H1 (cell line): ENCODE measurements around the gene FSTL4. TPM values are rescaled to one million over a fixed set of nuclear protein-coding genes. Genes with fewer than 3 reads are reported as not detected.

Experiments
- CREB1 ChIP-seq: IDR thresholded peaks from 2 replicates; pipeline ENCODE4 v1.6.1; 2012; ENCODE audit warnings: inconsistent platforms
- HDAC2 ChIP-seq, 2 experiments: fragments of 300-600 bp in 1 of 2; sonication (generic) in 1 of 2; IDR thresholded peaks; 2 replicates each; pipeline ENCODE4 v1.6.1; 2011 to 2012; ENCODE audit warnings: low read depth in 2 of 2, low read length in 2 of 2, mild to moderate bottlenecking in 2 of 2, moderate library complexity in 2 of 2, borderline replicate concordance in 1 of 2, inconsistent platforms in 1 of 2
- MAFK ChIP-seq: IDR thresholded peaks from 2 replicates; pipeline ENCODE4 v1.6.1; 2012; ENCODE audit warnings: low read depth, mild to moderate bottlenecking, improper control_type of control experiment, low read length
- SP1 ChIP-seq: IDR thresholded peaks from 2 replicates; pipeline ENCODE4 v1.6.1; 2011; ENCODE audit warnings: low read depth, low read length
- SRF ChIP-seq: IDR thresholded peaks from 2 replicates; pipeline ENCODE4 v1.6.1; 2011; ENCODE audit warnings: mild to moderate bottlenecking, low read depth, low read length, moderate library complexity
- polyA plus RNA-seq, 7 experiments: library from polyadenylated mRNA; depleted of rRNA in 3 of 7; stranded (reverse) in 5 of 7; unstranded in 2 of 7; fragments of >200 nt in 5 of 7; fragments of 200-250 nt in 2 of 7; gene quantifications; 1 replicate in 5 of 7; 2 replicates in 1 of 7; 4 replicates in 1 of 7; pipeline versions ENCODE4 v1.2.1 to v1.2.3, GENCODE V29; 2011 to 2013; ENCODE audit warnings: missing spikeins in 2 of 7, mixed read lengths in 2 of 7
- total RNA-seq: library from RNA; stranded (reverse); fragmentation: NEBNext Ultra II Directional; extraction: Animal tissue kit (Norgen Biotek cat#: 25700); gene quantifications from 2 replicates; pipeline ENCODE4 v1.2.1, GENCODE V29; 2021
- TF ChIP-seq, protein P1 (sequence below): IDR thresholded peaks from 2 replicates; pipeline ENCODE4 v1.6.1; 2012; ENCODE audit warnings: inconsistent platforms

FSTL4 gene
- total and polyA plus RNA-seq, 2 of the 8 experiments (the other 6 are each of a cell fraction or from before 2014, with no cell fraction given) = 3.1 to 4.1 TPM

DNA sequence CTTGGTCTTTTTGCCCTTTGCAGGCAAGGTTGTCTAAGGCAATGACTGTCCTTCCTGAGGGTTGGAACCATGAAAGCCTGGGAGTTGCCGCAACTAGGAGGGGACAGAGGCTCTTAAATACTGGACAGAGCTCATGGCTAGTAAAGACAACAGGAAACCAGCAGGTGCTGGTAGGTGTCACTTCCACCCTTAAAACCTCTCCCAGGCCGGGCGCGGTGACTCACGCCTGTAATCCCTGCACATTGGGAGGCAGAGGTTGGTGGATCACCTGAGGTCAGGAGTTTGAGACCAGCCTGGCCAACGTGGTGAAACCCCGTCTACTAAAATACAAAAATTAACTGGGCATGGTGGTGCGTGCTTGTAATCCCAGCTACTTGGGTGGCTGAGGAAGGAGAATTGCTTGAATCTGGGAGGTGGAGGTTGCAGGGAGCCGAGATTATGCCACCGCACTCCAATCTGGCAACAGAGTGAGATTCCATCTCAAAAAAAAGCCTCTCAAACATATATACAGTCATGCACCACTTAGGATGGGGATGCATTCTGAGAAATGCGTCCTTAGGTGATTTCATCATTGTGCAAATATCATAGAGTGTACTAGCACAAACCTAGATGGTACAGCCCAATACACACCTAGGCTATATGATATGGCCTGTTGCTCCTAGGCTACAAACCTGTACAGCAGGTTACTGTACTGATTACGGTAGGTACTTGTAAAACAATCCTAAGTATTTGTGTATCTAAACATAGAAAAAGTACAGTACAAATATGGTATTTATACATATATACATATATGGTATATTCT lies 457.9 kb downstream of the FSTL4 start (continued):
- no peak for TF ChIP-seq HDAC2 (IDR thresholded peaks at IDR 0.05; ENCODE audit: borderline replicate concordance in 1 of 2, low read depth in 2 of 2, low read length in 2 of 2)
- TF ChIP-seq, protein P1, sequence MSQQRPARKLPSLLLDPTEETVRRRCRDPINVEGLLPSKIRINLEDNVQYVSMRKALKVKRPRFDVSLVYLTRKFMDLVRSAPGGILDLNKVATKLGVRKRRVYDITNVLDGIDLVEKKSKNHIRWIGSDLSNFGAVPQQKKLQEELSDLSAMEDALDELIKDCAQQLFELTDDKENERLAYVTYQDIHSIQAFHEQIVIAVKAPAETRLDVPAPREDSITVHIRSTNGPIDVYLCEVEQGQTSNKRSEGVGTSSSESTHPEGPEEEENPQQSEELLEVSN = no peak
- no peak for TF ChIP-seq SRF
- no peak for TF ChIP-seq CREB1
- TF ChIP-seq MAFK = no peak
- TF ChIP-seq SP1 = no peak
